ENCODE results near the gene NFATC2.

GRCh38 chr20:51487565-51488268 lies 54.8 kb downstream of the NFATC2 start:
- TF ChIP-seq EZH2 (IDR thresholded peaks at IDR 0.05; ENCODE audit: low read depth) (no peak), CTCF (conservative IDR thresholded peaks at IDR 0.05) (no peak; the same call in 1 of the 2 replicates)

Data from PC-9 (cell line).